HG02759 (cell line): ENCODE results near the gene SRM.
"Not testable (repeated sequence)": the region's sequence is repeated elsewhere in the genome, so short reads cannot be mapped to it uniquely, and the experiment has no call there.

ENCODE experiments used
- ATAC-seq: cut with Tn5 transposase; IDR thresholded peaks from one replicate; pipeline ENCODE4 v1.9.1; 2021; ENCODE audit warnings: mild to moderate bottlenecking, moderate library complexity; ENCODE audit not compliant: unreplicated experiment

The SRM gene

DNA sequence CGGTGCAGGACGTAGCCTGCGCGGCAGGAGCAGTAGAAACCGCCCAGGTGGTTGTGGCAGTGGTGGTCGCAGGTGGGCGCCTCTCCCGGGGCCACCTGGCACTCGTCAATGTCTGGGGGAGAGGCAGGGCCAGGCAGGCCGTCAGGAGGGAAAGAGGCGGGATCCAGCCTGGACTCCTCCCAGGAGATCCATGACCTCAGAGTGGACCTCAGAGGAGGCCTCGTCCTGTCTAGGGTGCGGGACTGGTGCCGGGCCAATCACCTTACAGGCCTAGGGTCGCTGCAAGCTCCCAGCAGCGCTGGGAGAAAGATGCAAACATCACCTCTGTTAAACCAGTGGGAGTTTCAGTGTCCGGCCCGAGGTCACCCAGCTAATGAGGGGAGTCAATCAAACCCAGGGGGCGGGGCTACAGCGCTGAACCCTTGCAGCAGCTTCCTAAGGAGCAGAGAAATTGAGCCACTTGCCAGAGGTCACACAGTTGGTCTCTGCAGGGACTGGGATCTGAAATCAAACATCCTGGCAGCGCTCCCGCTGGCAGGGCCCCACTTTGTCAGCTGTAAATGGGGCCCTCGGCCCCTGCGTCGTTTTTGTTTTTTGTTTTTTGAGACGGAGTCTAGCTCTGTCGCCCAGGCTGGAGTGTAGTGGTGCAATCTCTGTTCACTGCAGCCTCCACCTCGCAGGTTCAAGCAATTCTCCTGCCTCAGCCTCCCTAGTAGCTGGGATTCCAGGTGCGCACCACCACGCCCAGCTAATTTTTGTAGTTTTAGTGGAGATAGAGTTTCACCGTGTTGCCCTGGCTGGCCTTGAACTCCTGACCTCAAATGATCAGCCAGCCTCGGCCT lies 14.2 kb downstream of the SRM start:
- no peak for ATAC-seq

DNA sequence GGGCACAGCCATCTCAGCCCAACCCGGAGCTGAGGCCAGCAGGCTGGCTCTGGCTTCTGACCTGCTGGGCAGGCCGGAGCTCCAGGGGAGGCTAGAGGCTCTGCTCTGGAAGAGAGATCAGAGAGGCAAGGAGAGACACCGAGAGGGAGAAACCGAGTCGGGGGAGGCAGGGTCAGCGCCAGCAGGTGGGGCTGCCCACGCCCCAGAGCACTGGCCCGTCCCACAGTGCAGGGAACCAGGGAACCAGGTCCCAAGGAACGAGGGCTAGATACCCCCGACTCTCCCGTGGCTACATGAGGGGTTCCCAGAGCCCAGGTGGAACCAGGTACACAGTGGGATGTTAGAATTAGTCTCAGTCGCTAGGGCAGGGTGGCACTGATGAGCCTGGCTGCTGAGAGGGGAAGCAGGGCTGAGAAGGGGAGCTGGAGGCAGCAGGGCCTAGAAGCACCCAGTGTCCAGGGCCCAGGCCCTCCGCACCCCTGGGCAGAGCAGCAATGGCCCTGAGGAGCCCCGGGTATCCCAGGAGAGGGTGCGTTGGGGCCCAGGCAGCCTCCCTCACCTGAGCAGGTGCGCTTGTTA lies 14.9 kb downstream of the SRM start:
- ATAC-seq, result no peak

DNA sequence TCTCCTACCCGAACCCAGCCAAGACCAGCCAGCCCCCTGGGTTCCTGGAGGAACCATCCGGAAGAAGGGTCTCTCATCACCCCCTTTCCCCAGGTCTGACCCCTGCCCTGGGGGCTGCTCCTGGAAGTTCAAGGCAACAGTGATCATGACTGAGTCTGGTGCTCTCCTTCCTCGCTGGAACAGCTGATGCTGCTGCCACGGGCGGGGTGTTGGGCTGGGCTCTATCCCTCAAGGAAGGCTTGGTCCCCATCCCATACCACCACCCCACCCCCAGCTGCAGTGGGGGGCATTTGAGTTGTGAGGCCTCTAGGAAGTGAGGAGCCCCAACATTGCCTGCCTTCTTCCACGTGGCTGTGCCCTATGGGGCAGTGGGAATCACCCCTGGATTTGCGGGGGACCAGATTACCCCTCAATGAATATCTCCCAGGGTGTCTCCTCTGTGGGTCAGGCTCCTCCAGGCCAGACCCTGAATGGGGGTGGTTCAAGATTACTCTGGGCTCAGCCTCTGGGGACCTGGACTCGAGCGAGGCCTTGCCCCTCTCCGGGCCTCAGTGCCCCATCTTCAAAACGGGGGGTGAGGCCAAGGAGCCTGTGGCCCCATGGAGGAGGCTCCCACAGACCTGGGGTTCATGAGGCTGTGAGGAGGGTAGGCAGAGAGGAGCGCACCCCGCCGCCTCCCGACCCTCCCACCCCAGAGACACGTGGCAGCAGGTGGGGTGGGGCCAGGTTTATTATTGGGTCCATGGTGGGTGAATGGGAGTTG lies 15.6 kb downstream of the SRM start:
- no peak for ATAC-seq

DNA sequence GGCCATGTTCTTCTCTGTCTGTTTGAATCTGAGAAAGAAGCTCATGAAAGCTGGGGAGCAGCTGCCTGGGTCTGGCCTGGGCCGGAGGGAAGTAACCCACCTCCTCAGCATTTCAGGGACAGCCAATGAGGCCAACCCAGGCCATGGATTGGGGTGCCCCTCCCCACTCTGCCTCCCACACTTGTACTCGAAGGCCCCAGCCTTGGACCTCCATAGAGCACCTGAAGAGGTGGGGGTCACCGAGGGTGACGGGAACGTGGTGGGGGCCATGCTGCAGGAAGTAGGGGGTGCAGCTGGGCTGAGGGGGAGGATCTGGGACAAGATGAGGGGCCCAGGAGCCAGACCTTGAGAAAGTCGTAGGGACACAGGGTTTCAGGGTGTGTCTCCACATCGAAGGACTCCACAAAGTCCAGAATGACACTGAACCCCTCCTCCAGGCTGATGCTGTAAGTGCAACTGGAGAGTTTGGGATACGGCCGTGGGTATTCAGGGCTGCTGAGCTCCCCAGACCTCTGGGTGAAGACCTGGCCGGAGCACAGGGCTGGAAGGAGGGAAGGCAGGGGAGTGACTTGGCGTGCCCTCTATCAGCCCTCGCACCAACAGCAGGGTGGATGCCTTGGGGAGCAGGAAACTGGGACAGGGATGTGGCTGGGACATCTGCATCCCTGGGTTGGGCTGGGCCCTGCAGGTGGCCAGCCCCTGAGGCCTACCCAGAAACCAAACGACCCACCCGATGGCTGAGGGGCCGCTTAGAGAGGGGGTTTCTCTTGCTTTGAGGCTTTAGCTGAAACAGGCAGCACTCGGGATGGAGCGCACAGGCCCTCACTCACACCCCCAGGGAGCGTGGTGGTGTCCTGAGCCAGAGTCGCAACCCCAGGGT lies 16.6 kb downstream of the SRM start:
- ATAC-seq, result no peak

DNA sequence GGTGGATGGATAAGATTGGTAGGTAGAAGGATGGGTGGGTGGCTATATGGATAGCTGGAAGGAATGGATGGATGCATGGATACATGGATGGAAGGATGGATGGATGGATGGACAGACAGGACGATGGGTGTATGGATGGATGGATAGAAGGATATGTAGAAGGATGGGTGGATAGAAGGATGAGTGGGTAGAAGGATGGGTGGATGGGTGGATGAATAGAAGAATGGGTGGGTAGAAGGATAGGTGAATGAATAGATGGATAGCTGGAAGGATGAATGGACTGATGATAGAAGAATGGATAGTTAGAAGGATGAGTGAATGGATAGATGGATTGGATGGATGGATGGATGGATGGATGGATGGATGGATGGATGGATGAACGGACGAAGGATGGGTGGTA lies 17.8 kb downstream of the SRM start:
- ATAC-seq, result no peak

DNA sequence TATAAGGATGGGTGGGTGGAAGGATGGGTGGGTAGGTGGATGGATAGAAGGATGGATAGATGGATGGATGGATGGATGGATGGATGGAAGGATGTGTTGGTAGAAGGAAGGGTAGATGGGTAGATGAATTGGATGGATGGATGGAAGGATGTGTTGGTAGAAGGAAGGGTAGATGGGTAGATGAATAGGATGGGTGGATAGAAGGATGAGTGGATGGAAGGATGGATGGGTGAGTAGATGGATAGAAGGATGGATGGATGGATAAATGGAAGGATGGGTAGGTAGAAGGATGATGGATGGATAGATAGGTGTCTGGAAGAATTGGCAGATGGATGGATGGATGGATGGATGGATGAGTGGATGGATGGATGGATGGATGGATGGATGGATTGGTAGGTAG lies 18.8 kb downstream of the SRM start:
- no peak for ATAC-seq

DNA sequence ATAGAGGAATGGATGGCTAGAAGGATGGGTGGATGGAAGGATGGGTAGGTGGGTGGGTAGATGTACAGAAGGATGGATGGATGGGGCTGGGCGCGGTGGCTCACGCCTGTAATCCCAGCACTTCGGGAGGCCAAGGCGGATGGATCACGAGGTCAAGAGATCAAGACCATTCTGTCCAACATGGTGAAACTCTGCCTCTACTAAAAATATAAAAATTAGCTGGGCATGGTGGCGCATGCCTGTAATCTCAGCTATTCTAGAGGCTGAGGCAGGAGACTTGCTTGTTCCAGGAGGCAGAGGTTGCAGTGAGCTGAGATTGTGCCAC lies 19.8 kb downstream of the SRM start:
- not testable (repeated sequence) for ATAC-seq

DNA sequence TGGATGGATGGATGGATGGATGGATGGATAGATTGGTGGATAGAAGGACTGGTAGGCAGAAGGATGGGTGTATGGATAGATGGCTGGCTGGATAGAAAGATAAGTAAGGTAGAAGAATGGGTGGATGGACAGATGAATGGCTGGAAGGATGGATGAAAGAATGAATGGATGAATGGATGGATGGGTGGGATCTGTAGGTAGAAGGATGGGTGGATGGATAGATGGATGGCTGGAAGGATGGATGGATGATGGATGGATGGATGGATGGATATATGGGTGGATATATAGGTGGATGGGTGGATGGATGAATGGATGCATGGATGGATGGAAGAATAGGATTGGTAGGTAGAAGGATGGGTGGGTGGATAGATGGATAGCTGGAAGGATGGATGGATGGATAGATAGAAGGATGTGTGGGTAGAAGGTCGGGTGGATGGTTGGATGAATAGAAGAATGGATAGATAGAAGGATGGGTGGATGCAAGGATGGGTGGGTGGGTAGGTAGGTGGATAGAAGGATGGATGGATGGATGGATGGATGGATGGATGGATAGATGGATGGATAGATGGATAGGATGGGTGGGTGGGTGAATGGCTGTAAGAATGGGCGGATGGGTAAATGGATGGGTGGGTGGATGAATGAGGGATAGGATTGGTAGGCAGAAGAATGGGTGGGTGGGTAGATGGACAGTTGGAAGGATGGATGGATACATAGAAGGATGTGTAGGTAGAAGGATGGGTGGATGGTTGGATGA lies 20.3 kb downstream of the SRM start:
- ATAC-seq, result no peak

DNA sequence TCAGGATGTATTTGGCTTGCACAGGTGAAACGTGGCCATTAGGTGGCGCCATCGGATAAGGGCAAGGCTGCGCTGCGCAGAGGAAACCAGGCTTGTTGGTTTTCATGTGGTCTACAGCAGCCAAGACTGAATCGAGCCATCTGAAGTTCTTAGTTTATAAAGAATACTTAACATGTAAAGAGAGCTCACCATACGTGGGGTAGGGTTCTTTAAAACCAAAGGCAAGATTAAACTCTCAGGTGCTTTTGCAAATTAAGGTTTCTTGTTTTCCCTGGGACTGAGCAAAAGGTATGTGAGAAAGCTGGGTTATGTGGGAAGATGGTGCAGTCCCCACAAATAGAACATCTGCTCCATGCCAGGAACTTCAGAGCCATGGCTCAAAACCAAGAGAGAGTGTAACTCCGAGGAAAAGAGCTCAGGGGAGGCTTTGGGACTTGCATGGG lies 22.1 kb downstream of the SRM start:
- peak; percentile 52 for ATAC-seq

DNA sequence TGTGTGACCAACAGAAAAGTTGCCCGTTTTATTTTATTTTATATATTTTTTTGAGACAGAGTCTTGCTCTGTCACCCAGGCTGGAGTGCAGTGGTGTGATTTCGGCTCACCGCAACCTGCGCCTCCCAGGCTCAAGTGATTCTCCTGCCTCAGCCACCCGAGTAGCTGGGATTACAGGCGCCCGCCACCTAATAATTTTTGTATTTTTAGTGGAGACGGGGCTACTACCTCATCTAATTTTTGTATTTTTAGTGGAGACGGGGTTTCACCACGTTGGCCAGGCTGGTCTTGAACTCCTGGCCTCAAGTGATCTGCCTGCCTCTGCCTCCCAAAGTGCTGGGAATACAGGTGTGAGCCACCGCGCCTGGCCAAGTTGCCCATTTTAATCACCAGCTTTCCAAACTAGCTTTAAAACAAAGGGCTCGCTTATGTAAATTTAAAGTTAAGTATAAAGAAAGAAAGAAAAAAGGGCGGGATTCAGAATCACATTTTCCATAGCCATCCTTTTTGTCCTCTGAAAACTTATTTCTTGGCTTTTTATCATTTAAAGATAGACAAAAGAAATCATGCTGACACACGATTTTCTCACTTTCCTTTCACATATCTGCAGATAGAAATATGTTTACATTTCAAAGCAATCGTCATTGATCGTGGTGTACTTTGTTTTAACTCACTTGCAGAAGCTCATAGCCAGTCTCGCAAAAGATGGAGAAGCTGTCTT lies 22.6 kb downstream of the SRM start:
- ATAC-seq, result not testable (repeated sequence)

DNA sequence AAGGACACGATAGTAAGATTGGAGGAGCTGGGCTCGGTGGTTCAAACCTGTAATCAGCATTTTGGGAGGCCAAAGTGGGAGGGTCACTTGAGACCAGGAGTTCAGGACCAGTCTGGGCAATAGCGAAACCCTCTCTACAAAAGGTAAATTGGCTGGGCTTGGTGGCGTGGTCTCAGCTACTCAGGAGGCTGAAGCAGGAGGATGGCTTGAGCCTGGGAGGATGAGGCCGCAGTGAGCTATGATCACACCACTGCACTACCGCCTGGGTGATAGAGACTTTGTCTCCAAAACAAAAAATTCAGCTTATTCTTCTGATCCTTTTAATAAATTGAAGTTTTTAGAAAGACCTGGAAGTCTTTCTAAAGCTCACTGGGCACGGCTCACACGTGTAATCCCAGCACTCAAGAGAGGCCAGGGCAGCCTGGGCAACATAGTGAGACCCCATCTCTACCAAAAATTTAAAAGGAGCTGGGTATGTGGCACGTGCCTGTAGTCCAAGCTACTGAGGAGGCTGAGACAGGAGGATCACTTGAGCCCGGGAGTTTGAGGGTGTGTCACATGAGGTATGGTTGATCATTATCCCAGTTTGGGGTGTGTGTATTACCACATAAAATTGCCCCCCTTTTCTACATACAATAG lies 28.1 kb downstream of the SRM start:
- ATAC-seq, result no peak

DNA sequence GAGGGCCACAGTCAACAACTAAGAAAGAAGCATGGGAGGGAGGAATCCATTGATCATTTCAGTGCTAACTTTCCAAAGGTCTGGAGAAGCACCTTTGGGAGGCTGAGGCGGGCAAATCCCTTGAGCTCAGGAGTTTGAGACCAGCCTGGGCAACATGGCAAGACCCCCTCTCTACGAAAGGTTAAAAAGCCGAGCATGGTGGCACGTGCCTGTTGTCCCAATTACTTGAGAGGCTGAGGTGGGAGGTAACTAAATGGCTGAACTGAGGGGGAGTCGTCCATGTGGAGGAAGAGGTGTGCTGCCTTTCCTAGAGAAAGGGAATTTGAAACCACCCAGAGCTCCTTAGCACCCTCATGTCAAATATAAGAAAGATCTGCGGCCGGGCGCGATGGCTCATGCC lies 29.0 kb downstream of the SRM start:
- ATAC-seq, result no peak

DNA sequence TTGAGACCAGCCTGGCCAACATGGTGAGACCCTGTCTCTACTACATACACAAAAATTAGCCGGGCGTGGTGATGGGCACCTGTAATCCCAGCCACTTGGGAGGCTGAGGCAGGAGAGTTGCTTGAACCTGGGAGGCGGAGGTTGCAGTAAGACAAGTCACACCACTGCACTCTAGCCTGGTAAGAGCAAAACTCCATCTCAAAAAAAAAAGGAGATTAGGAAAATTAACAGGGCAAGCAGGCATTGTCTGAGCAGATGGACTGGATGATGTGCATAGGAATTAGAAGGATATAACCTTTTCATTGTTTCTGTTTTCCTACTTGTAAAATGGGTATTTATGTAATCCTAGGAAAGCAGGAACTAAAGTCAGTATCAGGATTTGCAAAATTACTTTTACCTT lies 31.8 kb downstream of the SRM start:
- no peak for ATAC-seq

DNA sequence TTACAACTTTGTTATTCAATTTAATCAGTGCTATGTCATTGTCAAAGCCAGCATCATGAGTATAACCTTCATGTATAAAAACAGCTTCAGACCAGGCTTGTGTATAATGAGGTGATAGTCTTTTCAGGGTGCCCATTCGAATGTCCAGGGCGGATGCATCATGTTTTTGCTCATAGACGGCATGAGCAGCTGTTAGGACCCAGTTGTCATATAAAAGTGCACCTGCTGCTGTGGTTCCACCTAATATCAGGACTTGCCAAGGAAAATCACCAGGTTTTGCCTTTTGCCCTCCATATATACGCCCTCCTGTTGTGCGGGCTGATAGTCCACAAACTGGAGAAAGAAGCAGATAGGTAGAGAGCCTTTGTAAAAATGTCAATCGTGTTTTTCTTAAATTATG lies 32.5 kb downstream of the SRM start:
- no peak for ATAC-seq

DNA sequence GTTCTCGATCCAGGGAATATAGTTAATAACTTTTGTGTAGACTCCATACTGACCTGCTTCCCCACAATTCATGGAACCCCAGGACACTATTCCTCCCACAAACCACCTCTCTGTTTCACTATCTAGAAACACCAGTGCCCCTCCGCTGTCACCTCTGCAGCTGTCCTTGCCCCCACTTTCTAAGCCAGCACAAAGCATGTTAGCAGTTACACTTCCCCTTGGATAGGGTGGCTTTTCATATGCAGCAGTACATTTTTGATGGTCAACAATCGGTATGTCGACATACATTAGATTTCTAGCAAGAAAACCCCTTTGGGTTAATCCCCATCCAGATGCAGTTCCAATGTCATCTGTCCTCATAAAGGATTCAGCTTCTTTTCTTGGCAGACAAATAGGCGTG lies 32.9 kb downstream of the SRM start:
- no peak for ATAC-seq

DNA sequence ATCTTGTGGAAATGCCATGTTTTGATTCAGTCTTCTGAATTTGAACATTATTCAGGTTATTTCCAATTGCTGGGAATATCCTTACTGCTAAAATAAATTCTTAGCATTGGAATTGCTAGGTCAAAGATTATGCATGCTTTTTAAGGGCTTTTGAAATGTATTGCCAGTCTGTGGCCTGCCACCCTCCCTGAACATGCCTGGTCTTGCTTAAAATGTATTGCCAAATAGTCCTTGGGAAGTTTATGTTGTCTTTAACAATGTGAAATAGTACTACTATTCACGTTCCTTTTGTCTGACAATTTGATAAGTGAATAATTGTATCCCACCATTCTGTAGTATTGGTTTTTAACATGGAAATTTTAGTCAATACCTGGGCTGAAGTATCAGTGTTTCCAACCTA lies 33.8 kb downstream of the SRM start:
- no peak for ATAC-seq

DNA sequence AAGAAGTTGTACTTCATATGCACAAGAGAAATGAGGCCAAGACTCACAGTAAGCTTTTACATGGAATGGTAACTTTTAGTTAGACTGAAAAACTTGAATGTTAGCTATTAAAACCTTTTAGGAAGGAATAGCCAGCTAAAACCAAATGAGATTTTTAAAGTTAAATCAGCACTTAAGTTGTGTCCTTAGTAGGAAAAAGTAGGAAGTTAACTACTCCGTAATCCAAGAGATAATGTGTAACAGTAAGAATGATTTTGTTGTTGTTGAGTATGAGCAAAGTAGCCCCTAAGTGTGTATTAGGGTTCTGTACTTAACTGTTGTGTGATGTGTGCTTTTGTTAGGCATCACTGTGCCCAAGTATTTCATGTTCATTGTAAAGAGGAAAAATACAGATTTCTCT lies 34.2 kb downstream of the SRM start:
- ATAC-seq, result no peak

DNA sequence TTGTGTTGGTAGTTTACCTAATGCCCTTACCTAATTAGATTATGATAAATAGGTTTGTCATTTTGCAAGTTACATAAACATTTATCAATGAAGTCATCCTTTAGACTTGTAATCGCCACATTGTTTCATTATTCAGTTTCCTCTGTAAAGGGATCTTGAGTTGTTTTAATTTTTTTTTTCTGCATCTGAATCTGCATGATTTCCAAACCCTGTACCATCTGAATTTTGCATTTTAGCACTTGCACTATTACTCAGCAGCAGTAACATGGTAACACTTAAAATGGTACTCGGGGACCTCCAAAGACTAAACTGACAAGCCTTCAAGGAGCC lies 35.0 kb downstream of the SRM start:
- ATAC-seq, result no peak

DNA sequence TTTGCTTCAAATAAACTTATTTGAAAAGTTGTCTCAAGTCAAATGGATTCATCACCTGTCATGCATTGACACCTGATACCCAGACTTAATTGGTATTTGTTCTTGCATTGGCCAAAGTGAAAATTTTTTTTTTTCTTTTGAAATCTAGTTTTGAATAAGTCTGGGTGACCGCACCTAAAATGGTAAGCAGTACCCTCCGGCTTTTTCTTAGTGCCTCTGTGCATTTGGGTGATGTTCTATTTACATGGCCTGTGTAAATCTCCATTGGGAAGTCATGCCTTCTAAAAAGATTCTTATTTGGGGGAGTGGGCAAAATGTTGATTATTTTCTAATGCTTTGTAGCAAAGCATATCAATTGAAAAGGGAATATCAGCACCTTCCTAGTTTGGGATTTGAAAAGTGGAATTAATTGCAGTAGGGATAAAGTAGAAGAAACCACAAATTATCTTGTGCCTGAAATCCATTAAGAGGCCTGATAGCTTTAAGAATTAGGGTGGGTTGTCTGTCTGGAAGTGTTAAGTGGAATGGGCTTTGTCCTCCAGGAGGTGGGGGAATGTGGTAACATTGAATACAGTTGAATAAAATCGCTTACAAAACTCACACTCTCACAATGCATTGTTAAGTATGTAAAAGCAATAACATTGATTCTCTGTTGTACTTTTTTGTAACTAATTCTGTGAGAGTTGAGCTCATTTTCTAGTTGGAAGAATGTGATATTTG lies 35.5 kb downstream of the SRM start:
- ATAC-seq, result no peak
